ENCODE measurements around the gene TASOR2. TPM values are rescaled to one million over a fixed set of nuclear protein-coding genes. Genes with fewer than 3 reads are reported as not detected.

The TASOR2 gene
- total and polyA plus RNA-seq, 2 donors (not counting 3 experiments of a cell fraction or from before 2014, with no cell fraction given) = 13.6 to 49.9 TPM

GRCh38 chr10:5720182-5720581 lies 35.5 kb downstream of the TASOR2 start:
- no peaks in the 10 kb centered on the region for H4K20me1 ChIP-seq (replicated peaks; ENCODE audit: control insufficient read depth, extremely low read depth, insufficient read depth, low read length)
- no peak for DNase-seq (ENCODE audit: low read depth, low spot score)
- no peak for FAIRE-seq
- no peaks in the 10 kb centered on the region for H3K4me1 ChIP-seq (ENCODE audit: control insufficient read depth, extremely low read depth, insufficient read depth, low read length)
- H3K79me2 ChIP-seq (ENCODE audit: control insufficient read depth, insufficient read depth, low read length) = peaks cover 19% of the 10 kb centered on the region
- H3K4me3 ChIP-seq (replicated peaks in 1 of 3; ENCODE audit: insufficient read depth in 1 of 3, low read depth in 1 of 3, low read length in 3 of 3) = no peak overlapping the region
- H3K27me3 ChIP-seq (ENCODE audit: control insufficient read depth in 2 of 2, insufficient read depth in 2 of 2, low read length in 2 of 2) = no peaks in the 10 kb centered on the region
- no peak overlapping the region for H3K4me2 ChIP-seq (ENCODE audit: insufficient read depth, low read length)
- dilution Hi-C loops (cut with MboI; ENCODE audit: extremely low pct_ligation_motif_present, low sequenced_read_pairs) = no loop called here
- H3K9me3 ChIP-seq (replicated peaks; ENCODE audit: control insufficient read depth, insufficient read depth, low read length) = no peaks in the 10 kb centered on the region
- ChIA-PET POLR2A (no interaction called here), CTCF (no interaction called here)
- no peak overlapping the region for H2AFZ ChIP-seq (ENCODE audit: low read depth, low read length)
- TF ChIP-seq EZH2 (IDR thresholded peaks at IDR 0.05; ENCODE audit: borderline replicate concordance, low read depth, low read length, severe bottlenecking) = no peak
- TF ChIP-seq, protein P1, sequence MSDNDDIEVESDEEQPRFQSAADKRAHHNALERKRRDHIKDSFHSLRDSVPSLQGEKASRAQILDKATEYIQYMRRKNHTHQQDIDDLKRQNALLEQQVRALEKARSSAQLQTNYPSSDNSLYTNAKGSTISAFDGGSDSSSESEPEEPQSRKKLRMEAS (IDR thresholded peaks at IDR 0.05; ENCODE audit: insufficient read depth, insufficient read length) = no peak
- TF ChIP-seq, protein P2, sequence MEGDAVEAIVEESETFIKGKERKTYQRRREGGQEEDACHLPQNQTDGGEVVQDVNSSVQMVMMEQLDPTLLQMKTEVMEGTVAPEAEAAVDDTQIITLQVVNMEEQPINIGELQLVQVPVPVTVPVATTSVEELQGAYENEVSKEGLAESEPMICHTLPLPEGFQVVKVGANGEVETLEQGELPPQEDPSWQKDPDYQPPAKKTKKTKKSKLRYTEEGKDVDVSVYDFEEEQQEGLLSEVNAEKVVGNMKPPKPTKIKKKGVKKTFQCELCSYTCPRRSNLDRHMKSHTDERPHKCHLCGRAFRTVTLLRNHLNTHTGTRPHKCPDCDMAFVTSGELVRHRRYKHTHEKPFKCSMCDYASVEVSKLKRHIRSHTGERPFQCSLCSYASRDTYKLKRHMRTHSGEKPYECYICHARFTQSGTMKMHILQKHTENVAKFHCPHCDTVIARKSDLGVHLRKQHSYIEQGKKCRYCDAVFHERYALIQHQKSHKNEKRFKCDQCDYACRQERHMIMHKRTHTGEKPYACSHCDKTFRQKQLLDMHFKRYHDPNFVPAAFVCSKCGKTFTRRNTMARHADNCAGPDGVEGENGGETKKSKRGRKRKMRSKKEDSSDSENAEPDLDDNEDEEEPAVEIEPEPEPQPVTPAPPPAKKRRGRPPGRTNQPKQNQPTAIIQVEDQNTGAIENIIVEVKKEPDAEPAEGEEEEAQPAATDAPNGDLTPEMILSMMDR (IDR thresholded peaks at IDR 0.05; ENCODE audit: extremely low read depth in 1 of 2, insufficient read depth in 1 of 2, low read depth in 1 of 2, low read length in 2 of 2) = no peak
- no peak for TF ChIP-seq POLR2A (IDR thresholded peaks at IDR 0.05; ENCODE audit: low read depth, low read length)
- TF ChIP-seq JUN (IDR thresholded peaks at IDR 0.05; ENCODE audit: borderline replicate concordance, insufficient read depth, insufficient read length, low read depth) = no peak
- TF ChIP-seq FOS (IDR thresholded peaks at IDR 0.05; ENCODE audit: borderline replicate concordance, insufficient read depth, low read length) = no peak
- no peak for TF ChIP-seq MYC (IDR thresholded peaks at IDR 0.05; ENCODE audit: low read depth, low read length)
- TF ChIP-seq GATA2 (IDR thresholded peaks at IDR 0.05; ENCODE audit: insufficient read depth, insufficient read length, low read depth, low read length) = no peak
- no peak for TF ChIP-seq POLR2AphosphoS5 (IDR thresholded peaks at IDR 0.05; ENCODE audit: insufficient read depth, low read depth, low read length)
- BruUV-seq (replicated peaks) = no TSS peak
- no peak overlapping the region for H3K9ac ChIP-seq (replicated peaks; ENCODE audit: extremely low read depth, insufficient read depth, low read length)
- intact Hi-C loops (cut with micrococcal nuclease) = no loop called here
- H3K36me3 ChIP-seq (ENCODE audit: control insufficient read depth in 2 of 2, extremely low read depth in 1 of 2, insufficient read depth in 2 of 2, low read length in 2 of 2) = peaks cover 0 to 2% of the 10 kb centered on the region in 2 experiments
- no peak overlapping the region for H3K27ac ChIP-seq (ENCODE audit: insufficient read depth, low read depth, low read length)
- H3K9me1 ChIP-seq (replicated peaks; ENCODE audit: control insufficient read depth, extremely low read depth, insufficient read depth, low read length) = no peaks in the 10 kb centered on the region
